ENCODE results near the gene MLEC. TPM values are rescaled to one million over a fixed set of nuclear protein-coding genes. Genes with fewer than 3 reads are reported as not detected.

MLEC gene
- total RNA-seq, 1 experiment from 2014 or later, result 181 TPM

DNA sequence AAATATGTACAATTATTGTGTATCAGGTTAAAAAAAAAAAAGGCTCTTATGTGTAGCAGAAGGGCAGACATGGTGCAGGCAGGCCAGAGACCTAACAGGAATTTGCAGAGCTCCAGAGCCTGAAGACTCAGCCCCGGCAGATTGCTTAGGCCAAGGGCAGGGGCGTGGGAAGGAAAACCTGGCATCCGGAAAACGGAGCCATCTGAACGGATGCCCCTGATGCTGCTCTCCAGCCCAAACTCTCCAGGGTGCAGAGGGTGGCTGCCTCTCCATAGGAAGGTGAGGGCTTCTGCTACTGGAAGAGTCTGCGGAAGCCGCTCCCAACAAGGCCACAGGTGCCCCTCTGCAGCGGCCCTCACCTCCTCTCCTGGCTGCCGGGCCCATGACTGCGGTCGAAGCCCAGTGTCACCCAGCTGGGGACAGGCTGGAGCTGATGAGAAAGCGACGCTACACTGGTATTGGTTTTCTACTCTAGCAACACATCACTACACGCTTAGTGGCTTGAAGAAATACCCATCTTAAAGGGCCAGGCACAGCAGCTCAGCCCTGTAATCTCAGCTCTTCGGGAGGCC, 58.1 kb downstream of the MLEC start:
- WGBS (ENCODE audit: extremely low coverage, insufficient read length, low lambda C conversion rate), result no CpG with 5 or more reads among the region's 15 CpGs

More for the DNA sequence above, 58.1 kb downstream of the MLEC start:
- no peak overlapping the region for H4K8ac ChIP-seq (replicated peaks; ENCODE audit: insufficient read length, low read depth, low read length)
- H4K91ac ChIP-seq (ENCODE audit: insufficient read length, low read depth, low read length), result no peak overlapping the region
- H4K5ac ChIP-seq (ENCODE audit: insufficient read length, low read depth, low read length), result no peak overlapping the region
- Mint-ChIP-seq H3K27me3 (ENCODE audit: low read depth) (no peaks in the 10 kb centered on the region), H3K4me3 (no peak overlapping the region), H3K9me3 (no peaks in the 10 kb centered on the region), H3K4me1 (no peaks in the 10 kb centered on the region), H3K36me3 (ENCODE audit: insufficient read depth in 1 of 3, low read depth in 3 of 3) (no peaks in the 10 kb centered on the region), H3K27ac (no peak overlapping the region)
- no peak overlapping the region for H3K9ac ChIP-seq (ENCODE audit: extremely low read depth, insufficient read length, low read length)
- TF ChIP-seq, protein P1, sequence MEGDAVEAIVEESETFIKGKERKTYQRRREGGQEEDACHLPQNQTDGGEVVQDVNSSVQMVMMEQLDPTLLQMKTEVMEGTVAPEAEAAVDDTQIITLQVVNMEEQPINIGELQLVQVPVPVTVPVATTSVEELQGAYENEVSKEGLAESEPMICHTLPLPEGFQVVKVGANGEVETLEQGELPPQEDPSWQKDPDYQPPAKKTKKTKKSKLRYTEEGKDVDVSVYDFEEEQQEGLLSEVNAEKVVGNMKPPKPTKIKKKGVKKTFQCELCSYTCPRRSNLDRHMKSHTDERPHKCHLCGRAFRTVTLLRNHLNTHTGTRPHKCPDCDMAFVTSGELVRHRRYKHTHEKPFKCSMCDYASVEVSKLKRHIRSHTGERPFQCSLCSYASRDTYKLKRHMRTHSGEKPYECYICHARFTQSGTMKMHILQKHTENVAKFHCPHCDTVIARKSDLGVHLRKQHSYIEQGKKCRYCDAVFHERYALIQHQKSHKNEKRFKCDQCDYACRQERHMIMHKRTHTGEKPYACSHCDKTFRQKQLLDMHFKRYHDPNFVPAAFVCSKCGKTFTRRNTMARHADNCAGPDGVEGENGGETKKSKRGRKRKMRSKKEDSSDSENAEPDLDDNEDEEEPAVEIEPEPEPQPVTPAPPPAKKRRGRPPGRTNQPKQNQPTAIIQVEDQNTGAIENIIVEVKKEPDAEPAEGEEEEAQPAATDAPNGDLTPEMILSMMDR (conservative IDR thresholded peaks at IDR 0.05), result no peak
- no peak overlapping the region for H3K4ac ChIP-seq (ENCODE audit: low read depth, low read length)
- H2AK5ac ChIP-seq (ENCODE audit: insufficient read length, low read length), result no peak overlapping the region
- H2AFZ ChIP-seq (ENCODE audit: low read length), result no peak overlapping the region
- H3K79me2 ChIP-seq (ENCODE audit: insufficient read depth, low read length), result no peaks in the 10 kb centered on the region
- no peak overlapping the region for H3T11ph ChIP-seq (ENCODE audit: low read length)
- H3K79me1 ChIP-seq (ENCODE audit: insufficient read depth, low read depth, low read length, poor library complexity, severe bottlenecking), result no peaks in the 10 kb centered on the region
- H2BK5ac ChIP-seq (ENCODE audit: insufficient read length, low read length), result no peak overlapping the region
- no peak overlapping the region for H2BK20ac ChIP-seq (ENCODE audit: low read depth, low read length, poor library complexity, severe bottlenecking)
- no peak overlapping the region; the same call in 1 of the 2 replicates for H3K14ac ChIP-seq (ENCODE audit: insufficient read depth, low read length)
- no peaks in the 10 kb centered on the region for H3K9me3 ChIP-seq (ENCODE audit: control insufficient read depth, low read depth, low read length)
- H3K18ac ChIP-seq (ENCODE audit: insufficient read length, low read depth, low read length), result no peak overlapping the region
- H2BK12ac ChIP-seq (ENCODE audit: insufficient read length, low read depth, low read length), result no peak overlapping the region
- no peak for DNase-seq
- H2BK120ac ChIP-seq (ENCODE audit: low read depth, low read length, poor library complexity, severe bottlenecking), result no peak overlapping the region
- no peak overlapping the region for H3K23ac ChIP-seq (ENCODE audit: insufficient read length, low read depth, low read length)
- H3K23me2 ChIP-seq (ENCODE audit: insufficient read length, low read depth, low read length, poor library complexity, severe bottlenecking), result no peaks in the 10 kb centered on the region
- no peak overlapping the region for H3K56ac ChIP-seq (ENCODE audit: insufficient read length, low read depth, low read length)
- no peak overlapping the region for H3K4me2 ChIP-seq (ENCODE audit: insufficient read depth, insufficient read length, low read length)
- no peak overlapping the region for H2BK15ac ChIP-seq (ENCODE audit: low read depth, low read length)
- no peaks in the 10 kb centered on the region for H3K4me1 ChIP-seq (ENCODE audit: insufficient read depth, low read length)
- H4K20me1 ChIP-seq (ENCODE audit: control insufficient read depth, insufficient read depth, insufficient read length), result no peaks in the 10 kb centered on the region
- H3K27ac ChIP-seq (ENCODE audit: insufficient read length, low read depth, low read length), result no peak overlapping the region
- no peaks in the 10 kb centered on the region for H3K27me3 ChIP-seq (ENCODE audit: insufficient read depth, low read length)
